Fibroblast of lung (primary cell): ENCODE results near the gene MYO1A. TPM values are rescaled to one million over a fixed set of nuclear protein-coding genes. Genes with fewer than 3 reads are reported as not detected.
A peak's percentile ranks its signal among the peaks of the same experiment; 100 is the strongest.
"Not testable (repeated sequence)": the region's sequence is repeated elsewhere in the genome, so short reads cannot be mapped to it uniquely, and the experiment has no call there.

ENCODE experiments used
- DNase-seq, 2 donors: peaks; one replicate each; pipeline versions ENCODE4 v3.0.0 to v3.0.0-alpha.2; 2010; ENCODE audit warnings: low read depth in 2 of 2
- H2AFZ ChIP-seq: 2 replicates; pipeline ENCODE4 v1.5.1; 2012; ENCODE audit warnings: low read length, control low read depth, inconsistent platforms
- H3K27ac ChIP-seq: 2 replicates; pipeline ENCODE4 v1.5.1; 2011; ENCODE audit warnings: low read length, control low read depth; ENCODE audit not compliant: insufficient read depth
- H3K27me3 ChIP-seq: 2 replicates; pipeline ENCODE4 v1.5.1; 2011; ENCODE audit warnings: mild to moderate bottlenecking, low read length; ENCODE audit not compliant: control insufficient read depth, insufficient read depth
- H3K36me3 ChIP-seq: 2 replicates; pipeline ENCODE4 v1.5.1; 2011; ENCODE audit warnings: low read length; ENCODE audit not compliant: control insufficient read depth, insufficient read depth
- H3K4me1 ChIP-seq: 2 replicates; pipeline ENCODE4 v1.5.1; 2011; ENCODE audit warnings: low read length; ENCODE audit not compliant: control insufficient read depth, insufficient read depth; ENCODE audit errors: extremely low read depth
- H3K4me2 ChIP-seq: 2 replicates; pipeline ENCODE4 v1.5.1; 2011; ENCODE audit warnings: low read length, control low read depth; ENCODE audit not compliant: insufficient read depth; ENCODE audit errors: extremely low read depth
- H3K4me3 ChIP-seq, 4 experiments: fragments of 200-600 bp in 1 of 4; sonication (generic) in 1 of 4; replicated peaks in 1 of 4; 2 replicates each; pipeline ENCODE4 v1.5.1; 2011 to 2016; ENCODE audit warnings: low read length in 4 of 4, low read depth in 3 of 4, mild to moderate bottlenecking in 3 of 4, control low read depth in 2 of 4, inconsistent platforms in 1 of 4, mixed read lengths in 1 of 4; ENCODE audit not compliant: insufficient read depth in 1 of 4; ENCODE audit errors: control extremely low read depth in 1 of 4
- H3K79me2 ChIP-seq: 2 replicates; pipeline ENCODE4 v1.5.1; 2012; ENCODE audit warnings: mild to moderate bottlenecking, low read length, inconsistent platforms; ENCODE audit not compliant: control insufficient read depth, insufficient read depth
- H3K9ac ChIP-seq: 2 replicates; pipeline ENCODE4 v1.5.1; 2011; ENCODE audit warnings: mild to moderate bottlenecking, low read length, control low read depth; ENCODE audit not compliant: insufficient read depth
- H3K9me3 ChIP-seq: 2 replicates; pipeline ENCODE4 v1.5.1; 2012; ENCODE audit warnings: low read depth, low read length; ENCODE audit not compliant: control insufficient read depth, insufficient read depth
- H4K20me1 ChIP-seq: 2 replicates; pipeline ENCODE4 v1.5.1; 2011; ENCODE audit warnings: low read length; ENCODE audit not compliant: control insufficient read depth, insufficient read depth; ENCODE audit errors: extremely low read depth
- EZH2 ChIP-seq: IDR thresholded peaks from 2 replicates; pipeline ENCODE4 v1.5.1; 2012; ENCODE audit warnings: low read length, control low read depth, mild to moderate bottlenecking; ENCODE audit errors: missing control alignments
- polyA plus RNA-seq, 2 donors: library from polyadenylated mRNA; depleted of rRNA in 1 of 2; stranded (reverse) in 1 of 2; unstranded in 1 of 2; fragments of >200 nt; gene quantifications; 2 replicates each; pipeline ENCODE4 v1.2.1, GENCODE V29; 2011 to 2012; ENCODE audit warnings: missing spikeins in 1 of 2
- total RNA-seq: library from RNA; depleted of rRNA; stranded (reverse); fragments of >200 nt; gene quantifications from 2 replicates; pipeline ENCODE4 v1.2.1, GENCODE V29; 2014
- TF ChIP-seq, protein P1 (sequence below), 2 donors: IDR thresholded peaks in 1 of 2; conservative IDR thresholded peaks in 1 of 2; 1 replicate in 1 of 2; 2 replicates in 1 of 2; pipeline ENCODE4 v1.5.1; 2011 to 2012; ENCODE audit warnings: low read length in 2 of 2, control low read depth in 1 of 2, inconsistent platforms in 1 of 2, low read depth in 1 of 2, mild to moderate bottlenecking in 1 of 2

Gene MYO1A
- total and polyA plus RNA-seq, 2 donors (not counting 1 experiment from before 2014, with no cell fraction given) = 0.01 to 0.17 TPM

GRCh38 chr12:57025196-57025595 is 24.7 kb downstream of the MYO1A start:
- TF ChIP-seq, protein P1, sequence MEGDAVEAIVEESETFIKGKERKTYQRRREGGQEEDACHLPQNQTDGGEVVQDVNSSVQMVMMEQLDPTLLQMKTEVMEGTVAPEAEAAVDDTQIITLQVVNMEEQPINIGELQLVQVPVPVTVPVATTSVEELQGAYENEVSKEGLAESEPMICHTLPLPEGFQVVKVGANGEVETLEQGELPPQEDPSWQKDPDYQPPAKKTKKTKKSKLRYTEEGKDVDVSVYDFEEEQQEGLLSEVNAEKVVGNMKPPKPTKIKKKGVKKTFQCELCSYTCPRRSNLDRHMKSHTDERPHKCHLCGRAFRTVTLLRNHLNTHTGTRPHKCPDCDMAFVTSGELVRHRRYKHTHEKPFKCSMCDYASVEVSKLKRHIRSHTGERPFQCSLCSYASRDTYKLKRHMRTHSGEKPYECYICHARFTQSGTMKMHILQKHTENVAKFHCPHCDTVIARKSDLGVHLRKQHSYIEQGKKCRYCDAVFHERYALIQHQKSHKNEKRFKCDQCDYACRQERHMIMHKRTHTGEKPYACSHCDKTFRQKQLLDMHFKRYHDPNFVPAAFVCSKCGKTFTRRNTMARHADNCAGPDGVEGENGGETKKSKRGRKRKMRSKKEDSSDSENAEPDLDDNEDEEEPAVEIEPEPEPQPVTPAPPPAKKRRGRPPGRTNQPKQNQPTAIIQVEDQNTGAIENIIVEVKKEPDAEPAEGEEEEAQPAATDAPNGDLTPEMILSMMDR (conservative IDR thresholded peaks at IDR 0.05 in 1 of 2, IDR thresholded peaks at IDR 0.05 in 1 of 2; ENCODE audit: low read depth in 1 of 2, low read length in 2 of 2) = no peak
- no peak overlapping the region for H2AFZ ChIP-seq
- no peaks in the 10 kb centered on the region for H3K9me3 ChIP-seq

DNA sequence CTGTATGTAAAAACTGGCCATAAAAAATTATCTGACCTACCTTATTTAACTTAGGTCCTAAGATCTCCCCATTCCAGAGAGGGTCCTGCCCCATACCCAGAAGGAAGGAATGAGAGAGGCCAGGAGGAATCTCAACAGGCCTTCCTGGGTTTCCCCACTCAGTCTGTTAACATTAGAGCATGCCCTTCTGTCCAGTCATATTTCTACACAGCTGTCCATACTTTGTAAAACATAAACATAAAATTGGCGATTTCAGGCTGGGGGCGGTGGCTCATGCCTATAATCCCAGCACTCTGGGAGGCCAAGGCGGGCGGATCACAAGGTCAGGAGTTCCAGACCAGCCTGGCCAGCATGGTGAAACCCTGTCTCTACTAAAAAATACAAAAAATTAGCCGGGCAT is 27.6 kb downstream of the MYO1A start:
- H3K27me3 ChIP-seq = peaks cover 21% of the 10 kb centered on the region
- not testable (repeated sequence) for H3K36me3 ChIP-seq, H3K4me3 ChIP-seq, H3K79me2 ChIP-seq, H3K9me3 ChIP-seq, H3K4me1 ChIP-seq, H2AFZ ChIP-seq, H3K27ac ChIP-seq, H4K20me1 ChIP-seq, H3K9ac ChIP-seq, H3K4me2 ChIP-seq
- DNase-seq = peak in 1 of 2 donors; percentile 46

More at GRCh38 chr12:57025196-57025595, 24.7 kb downstream of the MYO1A start:
- no peaks in the 10 kb centered on the region for H3K36me3 ChIP-seq
- no peak overlapping the region for H3K4me2 ChIP-seq
- H3K27ac ChIP-seq = no peak overlapping the region
- H3K9ac ChIP-seq = no peak overlapping the region
- H3K27me3 ChIP-seq = peaks cover 30% of the 10 kb centered on the region
- no peak for DNase-seq
- no peaks in the 10 kb centered on the region for H3K4me1 ChIP-seq
- H3K79me2 ChIP-seq = no peaks in the 10 kb centered on the region
- H3K4me3 ChIP-seq = no peak overlapping the region
- no peaks in the 10 kb centered on the region for H4K20me1 ChIP-seq

DNA sequence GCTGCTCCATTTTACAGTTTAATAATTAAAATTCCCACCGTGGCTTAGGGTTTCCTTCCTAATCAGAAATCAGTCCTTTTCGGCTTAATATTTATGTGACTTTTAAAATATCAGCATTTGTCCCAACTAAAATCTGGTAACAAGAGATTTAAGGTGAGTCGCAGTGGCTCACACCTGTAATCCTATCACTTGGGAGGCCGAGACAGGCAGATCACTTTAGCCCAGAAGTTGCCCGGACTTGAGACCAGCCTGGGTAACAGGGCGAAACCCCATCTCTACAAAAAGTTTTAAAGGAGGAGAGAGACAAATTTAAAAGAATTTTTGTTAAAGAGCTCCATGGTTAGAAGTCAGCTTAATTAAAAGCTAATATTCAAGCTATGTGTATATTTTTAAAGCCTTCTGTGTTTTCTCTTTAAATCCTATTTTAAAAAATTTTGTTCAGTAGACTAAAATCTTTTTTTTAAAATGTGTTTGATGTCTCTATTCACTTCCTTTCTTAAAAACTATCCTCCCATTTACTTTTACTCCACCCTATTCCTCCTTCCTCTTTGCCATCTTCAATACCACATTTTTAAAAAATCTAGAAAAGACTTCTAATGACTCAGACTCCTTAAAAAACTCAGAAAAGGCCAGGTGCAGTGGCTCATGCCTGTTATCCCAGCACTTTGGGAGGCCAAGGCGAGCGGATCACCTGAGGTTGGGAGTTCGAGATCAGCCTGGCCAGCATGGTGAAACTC is 29.8 kb downstream of the MYO1A start:
- Histone ChIP-seq H3K9ac (no peak overlapping the region), H3K4me2 (no peak overlapping the region), H2AFZ (no peak overlapping the region), H3K4me1 (no peaks in the 10 kb centered on the region), H3K79me2 (no peaks in the 10 kb centered on the region), H3K9me3 (no peaks in the 10 kb centered on the region), H3K27me3 (peaks cover 14% of the 10 kb centered on the region), H3K4me3 (no peak overlapping the region), H3K36me3 (no peaks in the 10 kb centered on the region), H3K27ac (no peak overlapping the region), H4K20me1 (no peaks in the 10 kb centered on the region)
- no peak for DNase-seq
- TF ChIP-seq, protein P1 (conservative IDR thresholded peaks at IDR 0.05 in 1 of 2, IDR thresholded peaks at IDR 0.05 in 1 of 2; ENCODE audit: low read depth in 1 of 2, low read length in 2 of 2) = no peak
- no peak for TF ChIP-seq EZH2
